Endothelial cell of umbilical vein (primary cell): ENCODE results near the gene SSC4D. TPM values are rescaled to one million over a fixed set of nuclear protein-coding genes. Genes with fewer than 3 reads are reported as not detected.

Experiments used
- BruUV-seq: library from RNA; stranded (reverse); fragments of 400-500 nt; replicated peaks from 2 replicates; lab custom pipeline; 2021; lab: Mats Ljungman, UMichigan
- CTCF ChIA-PET: fragments of 300-600, 350-600 bp; sonication (Branson Sonifier 250); formaldehyde crosslinking; loops from one replicate; lab custom pipeline; 2021; ENCODE audit warnings: antibody characterized with exemption, inconsistent platforms; lab: Charles Lee
- POLR2A ChIA-PET: fragments of 300-600, 350-600 bp; sonication (Branson Sonifier 250); formaldehyde crosslinking; loops from one replicate; lab custom pipeline; 2021; ENCODE audit warnings: antibody characterized with exemption, inconsistent platforms; lab: Charles Lee
- DNase-seq: peaks from one replicate; pipeline ENCODE4 v3.0.0-alpha.2; 2011; ENCODE audit warnings: low read depth, low spot score
- FAIRE-seq: peaks from 2 replicates; lab custom pipeline; 2011; peaks lifted over from hg19 to GRCh38; lab: Jason Lieb, UNC
- H2AFZ ChIP-seq: 2 replicates; pipeline ENCODE4 v1.6.0; 2012; ENCODE audit warnings: low read depth, low read length, control low read depth, inconsistent platforms
- H3K27ac ChIP-seq: 2 replicates; pipeline ENCODE4 v1.5.1; 2011; ENCODE audit warnings: low read depth, mild to moderate bottlenecking, control low read depth, low read length, moderate library complexity; ENCODE audit not compliant: insufficient read depth
- H3K27me3 ChIP-seq, 2 experiments: 2 replicates each; pipeline versions ENCODE4 v1.6.0 to v1.6.1; 2011; ENCODE audit warnings: low read length in 2 of 2, mixed read lengths in 1 of 2; ENCODE audit not compliant: control insufficient read depth in 2 of 2, insufficient read depth in 2 of 2
- H3K36me3 ChIP-seq, 2 experiments: 2 replicates in 1 of 2; 3 replicates in 1 of 2; pipeline ENCODE4 v1.5.1; 2011; ENCODE audit warnings: low read length in 2 of 2, mild to moderate bottlenecking in 1 of 2, moderate library complexity in 1 of 2; ENCODE audit not compliant: control insufficient read depth in 2 of 2, insufficient read depth in 2 of 2; ENCODE audit errors: extremely low read depth in 1 of 2
- H3K4me1 ChIP-seq: 3 replicates; pipeline ENCODE4 v1.5.1; 2011; ENCODE audit warnings: mild to moderate bottlenecking, low read length; ENCODE audit not compliant: control insufficient read depth, insufficient read depth; ENCODE audit errors: extremely low read depth
- H3K4me2 ChIP-seq: 2 replicates; pipeline ENCODE4 v1.6.1; 2011; ENCODE audit warnings: low read length, control low read depth, mixed read lengths; ENCODE audit not compliant: insufficient read depth
- H3K4me3 ChIP-seq, 3 experiments: fragments of 200-600 bp in 1 of 3; sonication (generic), shearing (Covaris generic) in 1 of 3; replicated peaks in 1 of 3; 2 replicates each; pipeline ENCODE4 v1.5.1; 2011 to 2016; ENCODE audit warnings: control low read depth in 3 of 3, low read length in 3 of 3, mild to moderate bottlenecking in 2 of 3, inconsistent platforms in 1 of 3, low read depth in 1 of 3, moderate library complexity in 1 of 3; ENCODE audit not compliant: insufficient read depth in 1 of 3
- H3K79me2 ChIP-seq: 2 replicates; pipeline ENCODE4 v1.6.0; 2012; ENCODE audit warnings: low read length, inconsistent platforms; ENCODE audit not compliant: control insufficient read depth, insufficient read depth
- H3K9ac ChIP-seq: replicated peaks from 2 replicates; pipeline ENCODE3; 2011; ENCODE audit warnings: low read length, control low read depth; ENCODE audit not compliant: insufficient read depth; ENCODE audit errors: extremely low read depth
- H3K9me1 ChIP-seq: replicated peaks from 3 replicates; pipeline ENCODE4 v1.6.0; 2011; ENCODE audit warnings: mild to moderate bottlenecking, low read length; ENCODE audit not compliant: control insufficient read depth, insufficient read depth; ENCODE audit errors: extremely low read depth
- H3K9me3 ChIP-seq: replicated peaks from 2 replicates; pipeline ENCODE4 v1.5.1; 2012; ENCODE audit warnings: low read length, inconsistent platforms; ENCODE audit not compliant: control insufficient read depth, insufficient read depth
- H4K20me1 ChIP-seq: replicated peaks from 2 replicates; pipeline ENCODE3; 2011; ENCODE audit warnings: mild to moderate bottlenecking, low read length; ENCODE audit not compliant: control insufficient read depth, insufficient read depth; ENCODE audit errors: extremely low read depth
- EZH2 ChIP-seq: IDR thresholded peaks from 2 replicates; pipeline ENCODE4 v1.6.1; 2012; ENCODE audit warnings: borderline replicate concordance, low read depth, mild to moderate bottlenecking, moderate library complexity, low read length, inconsistent platforms; ENCODE audit not compliant: severe bottlenecking
- FOS ChIP-seq: IDR thresholded peaks from 2 replicates; pipeline ENCODE4 v1.6.1; 2011; ENCODE audit warnings: mild to moderate bottlenecking, low read length, moderate library complexity, borderline replicate concordance; ENCODE audit not compliant: insufficient read depth
- GATA2 ChIP-seq: IDR thresholded peaks from 2 replicates; pipeline ENCODE4 v1.7.0; 2011; ENCODE audit warnings: low read depth, mild to moderate bottlenecking, moderate library complexity, mixed read lengths, low read length; ENCODE audit not compliant: insufficient read length, insufficient read depth
- JUN ChIP-seq: IDR thresholded peaks from 2 replicates; pipeline ENCODE4 v1.6.1; 2011; ENCODE audit warnings: borderline replicate concordance, low read depth; ENCODE audit not compliant: insufficient read length, insufficient read depth
- MYC ChIP-seq: IDR thresholded peaks from one replicate; pipeline ENCODE4 v1.6.1; 2011; ENCODE audit warnings: mild to moderate bottlenecking, low read depth, low read length
- POLR2A ChIP-seq: IDR thresholded peaks from 2 replicates; pipeline ENCODE4 v1.6.1; 2012; ENCODE audit warnings: low read depth, mild to moderate bottlenecking, control low read depth, low read length
- POLR2AphosphoS5 ChIP-seq: IDR thresholded peaks from 2 replicates; pipeline ENCODE4 v1.6.1; 2012; ENCODE audit warnings: low read depth, mild to moderate bottlenecking, control low read depth, low read length, moderate library complexity; ENCODE audit not compliant: insufficient read depth
- dilution Hi-C: fragments of 300-500 bp; cut with MboI; formaldehyde crosslinking; loops from one replicate; pipeline ENCODE4 v1.15.0; 2019; ENCODE audit warnings: low sequenced_read_pairs; ENCODE audit not compliant: extremely low pct_ligation_motif_present
- intact Hi-C: fragments of 100-400 bp; cut with micrococcal nuclease; formaldehyde crosslinking; loops from one replicate; pipeline ENCODE4 v1.10.0; 2022
- polyA plus RNA-seq, 4 experiments: library from polyadenylated mRNA; depleted of rRNA in 3 of 4; stranded (reverse) in 3 of 4; unstranded in 1 of 4; fragments of >200 nt; gene quantifications; 2 replicates each; pipeline versions ENCODE4 v1.2.1 to v1.2.3, GENCODE V29; 2011 to 2012; ENCODE audit warnings: missing spikeins in 1 of 4
- total RNA-seq: library from RNA; stranded (reverse); gene quantifications from 2 replicates; pipeline ENCODE4 v1.2.3, GENCODE V29; 2021
- TF ChIP-seq, protein P1 (sequence below): IDR thresholded peaks from 2 replicates; pipeline ENCODE4 v1.6.1; 2011; ENCODE audit not compliant: insufficient read depth, insufficient read length
- TF ChIP-seq, protein P2 (sequence below), 2 donors: IDR thresholded peaks; 1 replicate in 1 of 2; 2 replicates in 1 of 2; pipeline ENCODE4 v1.5.1; 2011; ENCODE audit warnings: low read length in 2 of 2, mild to moderate bottlenecking in 2 of 2, moderate library complexity in 2 of 2, control low read depth in 1 of 2, inconsistent platforms in 1 of 2, low read depth in 1 of 2; ENCODE audit not compliant: insufficient read depth in 1 of 2; ENCODE audit errors: extremely low read depth in 1 of 2

The SSC4D gene
- total and polyA plus RNA-seq, 2 donors (not counting 3 experiments of a cell fraction or from before 2014, with no cell fraction given): 0.46 to 0.88 TPM

GRCh38 chr7:76356823-76357222 is 52.7 kb downstream of the SSC4D start:
- peak overlapping the region; percentile 96 for H3K9ac ChIP-seq

More at GRCh38 chr7:76356823-76357222, 52.7 kb downstream of the SSC4D start:
- Histone ChIP-seq H3K9me3 (no peaks in the 10 kb centered on the region), H3K4me2 (peak overlapping the region; percentile 96), H3K4me3 (peak overlapping the region; percentile 91 to 100 (median 100)), H3K27me3 (no peaks in the 10 kb centered on the region), H2AFZ (no peak overlapping the region), H3K9me1 (no peaks in the 10 kb centered on the region), H3K36me3 (peaks cover 0 to 5% of the 10 kb centered on the region in 2 experiments), H3K79me2 (peaks cover 69% of the 10 kb centered on the region), H3K4me1 (peaks cover 27% of the 10 kb centered on the region), H4K20me1 (peaks cover 28% of the 10 kb centered on the region), H3K27ac (peak overlapping the region; percentile 92)
- FAIRE-seq (peak; percentile 24), DNase-seq (peak; percentile 59)
- ChIA-PET POLR2A (no interaction called here), CTCF (no interaction called here)
- intact Hi-C loops (no loop called here), dilution Hi-C loops (no loop called here)
- TF ChIP-seq, protein P1, sequence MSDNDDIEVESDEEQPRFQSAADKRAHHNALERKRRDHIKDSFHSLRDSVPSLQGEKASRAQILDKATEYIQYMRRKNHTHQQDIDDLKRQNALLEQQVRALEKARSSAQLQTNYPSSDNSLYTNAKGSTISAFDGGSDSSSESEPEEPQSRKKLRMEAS: no peak
- no peak for TF ChIP-seq GATA2
- TF ChIP-seq, protein P2, sequence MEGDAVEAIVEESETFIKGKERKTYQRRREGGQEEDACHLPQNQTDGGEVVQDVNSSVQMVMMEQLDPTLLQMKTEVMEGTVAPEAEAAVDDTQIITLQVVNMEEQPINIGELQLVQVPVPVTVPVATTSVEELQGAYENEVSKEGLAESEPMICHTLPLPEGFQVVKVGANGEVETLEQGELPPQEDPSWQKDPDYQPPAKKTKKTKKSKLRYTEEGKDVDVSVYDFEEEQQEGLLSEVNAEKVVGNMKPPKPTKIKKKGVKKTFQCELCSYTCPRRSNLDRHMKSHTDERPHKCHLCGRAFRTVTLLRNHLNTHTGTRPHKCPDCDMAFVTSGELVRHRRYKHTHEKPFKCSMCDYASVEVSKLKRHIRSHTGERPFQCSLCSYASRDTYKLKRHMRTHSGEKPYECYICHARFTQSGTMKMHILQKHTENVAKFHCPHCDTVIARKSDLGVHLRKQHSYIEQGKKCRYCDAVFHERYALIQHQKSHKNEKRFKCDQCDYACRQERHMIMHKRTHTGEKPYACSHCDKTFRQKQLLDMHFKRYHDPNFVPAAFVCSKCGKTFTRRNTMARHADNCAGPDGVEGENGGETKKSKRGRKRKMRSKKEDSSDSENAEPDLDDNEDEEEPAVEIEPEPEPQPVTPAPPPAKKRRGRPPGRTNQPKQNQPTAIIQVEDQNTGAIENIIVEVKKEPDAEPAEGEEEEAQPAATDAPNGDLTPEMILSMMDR (IDR thresholded peaks at IDR 0.05; ENCODE audit: extremely low read depth in 1 of 2, insufficient read depth in 1 of 2, low read depth in 1 of 2, low read length in 2 of 2): no peak
- TF ChIP-seq POLR2A: no peak
- no peak for TF ChIP-seq MYC
- no peak for TF ChIP-seq FOS
- TF ChIP-seq POLR2AphosphoS5: no peak
- no peak for TF ChIP-seq EZH2
- no peak for TF ChIP-seq JUN
- BruUV-seq: no TSS peak
